ENCODE data around the gene TPM3.
"Not testable (repeated sequence)": the region's sequence is repeated elsewhere in the genome, so short reads cannot be mapped to it uniquely, and the experiment has no call there.

GRCh38 chr1:154231112-154231511 is 39.2 kb upstream of the TPM3 start:
- TF ChIP-seq CTCF (conservative IDR thresholded peaks at IDR 0.05; ENCODE audit: low read length); EZH2phosphoT487 (IDR thresholded peaks at IDR 0.05; ENCODE audit: borderline replicate concordance, low read depth, low read length): not testable (repeated sequence)

Measured in OCI-LY7 (cell line).